Prostate gland (tissue), 2 donors: Measurements from ENCODE around the gene CNTNAP2. TPM values are rescaled to one million over a fixed set of nuclear protein-coding genes. Genes with fewer than 3 reads are reported as not detected.

Source experiments
- DNase-seq: peaks from one replicate; pipeline ENCODE4 v3.0.0-alpha.2; 2019; ENCODE audit warnings: low spot score
- H3K27ac ChIP-seq, 2 donors: fragments of 200-600 bp; sonication (generic); 2 replicates each; pipeline ENCODE4 v1.5.1; 2017 to 2019
- H3K27me3 ChIP-seq: fragments of 200-600 bp; sonication (generic); replicated peaks from 2 replicates; pipeline ENCODE4 v1.5.1; 2019; ENCODE audit not compliant: insufficient read depth
- H3K36me3 ChIP-seq, 2 donors: fragments of 200-600 bp; sonication (generic); 1 replicate in 1 of 2; 2 replicates in 1 of 2; pipeline versions ENCODE4 v1.5.1 to v1.8.1; 2017 to 2019
- H3K4me1 ChIP-seq: fragments of 200-600 bp; sonication (generic); replicated peaks from 2 replicates; pipeline ENCODE4 v1.5.1; 2019
- H3K4me3 ChIP-seq, 2 donors: fragments of 200-600 bp; sonication (generic); 2 replicates each; pipeline ENCODE4 v1.5.1; 2017 to 2019
- H3K9me3 ChIP-seq: fragments of 200-600 bp; sonication (generic); 2 replicates; pipeline ENCODE4 v1.5.1; 2017
- POLR2A ChIP-seq: fragments of 450-650 bp; IDR thresholded peaks from one replicate; pipeline ENCODE4 v1.6.1; 2016; ENCODE audit warnings: antibody characterized with exemption, mild to moderate bottlenecking
- POLR2AphosphoS5 ChIP-seq: sonication (generic); formaldehyde crosslinking; IDR thresholded peaks from one replicate; pipeline ENCODE4 v1.6.1; 2017; ENCODE audit warnings: antibody characterized with exemption
- WGBS: methylation state at CpG from one replicate; pipeline ENCODE4 v1.1.5; 2018; 5-methylcytosine and 5-hydroxymethylcytosine counted together
- intact Hi-C: fragments of 100-400 bp; cut with DNase I; formaldehyde crosslinking; loops from one replicate; pipeline ENCODE4 v1.14.2; 2022
- total RNA-seq, 2 donors: library from RNA; depleted of rRNA; stranded (reverse); fragments of >200 nt; gene quantifications; one replicate each; pipeline ENCODE4 v1.1.0, GENCODE V29; 2016
- TF ChIP-seq, protein P1 (sequence below), 4 experiments: fragments of 200-600 bp in 2 of 4; fragments of 450-650 bp in 2 of 4; sonication (generic) in 2 of 4; IDR thresholded peaks; 1 replicate in 3 of 4; 2 replicates in 1 of 4; pipeline ENCODE4 v1.5.1; 2016 to 2019; ENCODE audit warnings: antibody characterized with exemption in 4 of 4, mild to moderate bottlenecking in 2 of 4, moderate library complexity in 2 of 4

Gene CNTNAP2
- total RNA-seq, 2 donors from 2014 or later: 10.6 to 43.7 TPM

- Histone ChIP-seq H3K4me3 (no peak overlapping the region), H3K36me3 (no peaks in the 10 kb centered on the region), H3K4me1 (no peaks in the 10 kb centered on the region), H3K9me3 (no peaks in the 10 kb centered on the region), H3K27ac (no peak overlapping the region), H3K27me3 (no peaks in the 10 kb centered on the region)
- no peak for DNase-seq
- intact Hi-C loops: no loop called here
- no peak for TF ChIP-seq POLR2A
- no peak for TF ChIP-seq POLR2AphosphoS5
These were observed 1522.0 kb downstream of the CNTNAP2 start for GRCh38 chr7:147638566-147638965.

- intact Hi-C loops: no loop called here
- Histone ChIP-seq H3K4me3 (no peak overlapping the region), H3K27me3 (no peaks in the 10 kb centered on the region), H3K4me1 (no peaks in the 10 kb centered on the region), H3K9me3 (no peaks in the 10 kb centered on the region), H3K36me3 (no peaks in the 10 kb centered on the region), H3K27ac (no peak overlapping the region)
- 68% methylated on average over 6 of the region's 6 CpGs for WGBS
- no peak for DNase-seq
- no peak for TF ChIP-seq POLR2A
- TF ChIP-seq POLR2AphosphoS5: no peak
- TF ChIP-seq, protein P1, sequence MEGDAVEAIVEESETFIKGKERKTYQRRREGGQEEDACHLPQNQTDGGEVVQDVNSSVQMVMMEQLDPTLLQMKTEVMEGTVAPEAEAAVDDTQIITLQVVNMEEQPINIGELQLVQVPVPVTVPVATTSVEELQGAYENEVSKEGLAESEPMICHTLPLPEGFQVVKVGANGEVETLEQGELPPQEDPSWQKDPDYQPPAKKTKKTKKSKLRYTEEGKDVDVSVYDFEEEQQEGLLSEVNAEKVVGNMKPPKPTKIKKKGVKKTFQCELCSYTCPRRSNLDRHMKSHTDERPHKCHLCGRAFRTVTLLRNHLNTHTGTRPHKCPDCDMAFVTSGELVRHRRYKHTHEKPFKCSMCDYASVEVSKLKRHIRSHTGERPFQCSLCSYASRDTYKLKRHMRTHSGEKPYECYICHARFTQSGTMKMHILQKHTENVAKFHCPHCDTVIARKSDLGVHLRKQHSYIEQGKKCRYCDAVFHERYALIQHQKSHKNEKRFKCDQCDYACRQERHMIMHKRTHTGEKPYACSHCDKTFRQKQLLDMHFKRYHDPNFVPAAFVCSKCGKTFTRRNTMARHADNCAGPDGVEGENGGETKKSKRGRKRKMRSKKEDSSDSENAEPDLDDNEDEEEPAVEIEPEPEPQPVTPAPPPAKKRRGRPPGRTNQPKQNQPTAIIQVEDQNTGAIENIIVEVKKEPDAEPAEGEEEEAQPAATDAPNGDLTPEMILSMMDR (IDR thresholded peaks at IDR 0.05): no peak
These were observed 1522.4 kb downstream of the CNTNAP2 start for GRCh38 chr7:147639037-147639436.

DNA sequence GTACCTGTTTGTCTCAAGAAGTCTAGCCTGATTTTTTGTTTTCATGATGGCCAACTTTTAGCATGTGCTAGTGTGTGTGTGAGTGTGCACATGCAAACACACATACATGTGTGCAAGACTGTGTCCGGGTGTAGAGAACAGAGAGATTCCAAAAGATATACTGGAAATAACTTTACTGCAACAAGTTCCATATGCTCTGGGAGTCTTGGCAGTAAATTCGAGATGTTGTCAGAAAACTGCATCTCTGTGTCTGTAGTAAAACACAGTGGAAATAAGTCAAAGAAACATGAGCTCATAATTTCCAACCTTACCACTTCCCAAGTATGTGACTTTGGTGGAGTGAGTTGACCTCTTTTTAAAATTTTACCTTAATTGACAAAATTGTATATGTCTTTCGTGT, 1523.2 kb downstream of the CNTNAP2 start:
- DNase-seq: no peak

GRCh38 chr7:147640821-147641220, 1524.2 kb downstream of the CNTNAP2 start:
- intact Hi-C loops: no loop called here
- no peaks in the 10 kb centered on the region for H3K27me3 ChIP-seq
- no peak overlapping the region for H3K4me3 ChIP-seq
- no peaks in the 10 kb centered on the region for H3K4me1 ChIP-seq
- no peak for DNase-seq
- no peak for TF ChIP-seq POLR2A
- TF ChIP-seq, protein P1 (IDR thresholded peaks at IDR 0.05): no peak
- no peak for TF ChIP-seq POLR2AphosphoS5
- H3K36me3 ChIP-seq: no peaks in the 10 kb centered on the region
- H3K27ac ChIP-seq: no peak overlapping the region
- WGBS: 96% methylated on average over 9 of the region's 9 CpGs
- H3K9me3 ChIP-seq: no peaks in the 10 kb centered on the region

More for the DNA sequence above, 1523.2 kb downstream of the CNTNAP2 start:
- H3K4me3 ChIP-seq: no peak overlapping the region
- no peaks in the 10 kb centered on the region for H3K9me3 ChIP-seq
- intact Hi-C loops: no loop called here
- H3K27ac ChIP-seq: no peak overlapping the region
- no peaks in the 10 kb centered on the region for H3K4me1 ChIP-seq
- no peaks in the 10 kb centered on the region for H3K27me3 ChIP-seq
- no peaks in the 10 kb centered on the region for H3K36me3 ChIP-seq
- WGBS: 57% methylated on average over 3 of the region's 3 CpGs
- TF ChIP-seq, protein P1 (IDR thresholded peaks at IDR 0.05): no peak
- TF ChIP-seq POLR2AphosphoS5 (no peak), POLR2A (no peak)

- H3K27me3 ChIP-seq: no peaks in the 10 kb centered on the region
- WGBS: 81% methylated on average over 4 of the region's 4 CpGs
- no peak overlapping the region for H3K4me3 ChIP-seq
- no peak overlapping the region for H3K27ac ChIP-seq
- H3K36me3 ChIP-seq: no peaks in the 10 kb centered on the region
- H3K4me1 ChIP-seq: no peaks in the 10 kb centered on the region
- DNase-seq: no peak
- H3K9me3 ChIP-seq: no peaks in the 10 kb centered on the region
- TF ChIP-seq POLR2A: no peak
- TF ChIP-seq POLR2AphosphoS5: no peak
- TF ChIP-seq, protein P1 (IDR thresholded peaks at IDR 0.05): no peak
- intact Hi-C loops: no loop called here
These were observed 1530.0 kb downstream of the CNTNAP2 start for GRCh38 chr7:147646568-147646967.
